Psoas muscle (tissue), 8 donors: ENCODE data around the gene GABBR1. TPM values are rescaled to one million over a fixed set of nuclear protein-coding genes. Genes with fewer than 3 reads are reported as not detected.
"Not testable (repeated sequence)": the region's sequence is repeated elsewhere in the genome, so short reads cannot be mapped to it uniquely, and the experiment has no call there.

Source experiments
- ATAC-seq, 4 donors: fragments of 200-7000 bp; cut with Tn5 transposase; one replicate each; pipeline ENCODE4 v1.9.1; 2020; ENCODE audit warnings: moderate library complexity in 3 of 4, mild to moderate bottlenecking in 2 of 4
- DNase-seq, 2 donors: peaks; one replicate each; pipeline ENCODE4 v3.0.0-alpha.2; 2020
- H3K27ac ChIP-seq: fragments of 200-600 bp; one replicate; pipeline ENCODE4 v1.8.0; 2022
- H3K27me3 ChIP-seq, 3 donors: fragments of 200-600 bp in 1 of 3; one replicate each; pipeline versions ENCODE4 v1.6.1 to v1.8.0; 2013 to 2022; ENCODE audit warnings: low read length in 2 of 3, mild to moderate bottlenecking in 2 of 3, moderate library complexity in 1 of 3; ENCODE audit not compliant: insufficient read depth in 3 of 3
- H3K36me3 ChIP-seq, 2 donors: fragments of 200-600 bp in 1 of 2; one replicate each; pipeline versions ENCODE4 v1.6.1 to v1.8.0; 2013 to 2022; ENCODE audit warnings: low read depth in 1 of 2, mild to moderate bottlenecking in 1 of 2, moderate library complexity in 1 of 2; ENCODE audit not compliant: insufficient read depth in 1 of 2
- H3K4me1 ChIP-seq: fragments of 200-600 bp; one replicate; pipeline ENCODE4 v1.8.0; 2022
- H3K4me3 ChIP-seq: fragments of 200-600 bp; one replicate; pipeline ENCODE4 v1.8.0; 2022; ENCODE audit warnings: mild to moderate bottlenecking
- H3K9me3 ChIP-seq: fragments of 200-600 bp; one replicate; pipeline ENCODE4 v1.8.0; 2022
- WGBS, 3 donors: extraction: QIAGEN DNeasy Blood & Tissue Kit; methylation state at CpG; one replicate each; pipeline versions ENCODE4 v1.1.6 to v1.1.7; 2013; 5-methylcytosine and 5-hydroxymethylcytosine counted together
- intact Hi-C, 2 donors: fragments of 100-400 bp; cut with DNase I; formaldehyde crosslinking; loops; one replicate each; pipeline versions ENCODE4 v1.11.0 to v1.14.2; 2022
- polyA plus RNA-seq, 3 donors: library from polyadenylated mRNA; stranded (reverse); fragments of 200-250 nt; gene quantifications; one replicate each; pipeline ENCODE4 v1.2.3, GENCODE V29; 2013
- total RNA-seq, 4 donors: library from RNA; stranded (reverse); fragmentation: NEBNext Ultra II Directional in 2 of 4; extraction: Animal tissue kit (Norgen Biotek cat#: 25700) in 2 of 4; gene quantifications; one replicate each; pipeline versions ENCODE4 v1.2.1 to v1.2.4, GENCODE V29; 2021 to 2023
- TF ChIP-seq, protein P1 (sequence below): fragments of 200-600 bp; IDR thresholded peaks from one replicate; pipeline ENCODE4 v1.8.0; 2022; ENCODE audit warnings: antibody characterized with exemption
- donor health status: healthy with polysubstance abuse.
- donor health status: DM: no; HTN: no; CAD: no; lungs with moderate emphysema.
- donor health status: Bipolar disorder and iron deficiency.
- donor health status: healthy.
- donor health status: DM: yes; HTN: yes; CAD: no.
- donor health status: DM: no; HTN: no; CAD: no.
- donor health status: DM: no; HTN: no; CAD: no.
- donor health status: DM: yes; HTN: yes; CAD: no.

Gene GABBR1
- total and polyA plus RNA-seq, 7 donors = 2.5 to 10.2 (median 4.6) TPM

DNA sequence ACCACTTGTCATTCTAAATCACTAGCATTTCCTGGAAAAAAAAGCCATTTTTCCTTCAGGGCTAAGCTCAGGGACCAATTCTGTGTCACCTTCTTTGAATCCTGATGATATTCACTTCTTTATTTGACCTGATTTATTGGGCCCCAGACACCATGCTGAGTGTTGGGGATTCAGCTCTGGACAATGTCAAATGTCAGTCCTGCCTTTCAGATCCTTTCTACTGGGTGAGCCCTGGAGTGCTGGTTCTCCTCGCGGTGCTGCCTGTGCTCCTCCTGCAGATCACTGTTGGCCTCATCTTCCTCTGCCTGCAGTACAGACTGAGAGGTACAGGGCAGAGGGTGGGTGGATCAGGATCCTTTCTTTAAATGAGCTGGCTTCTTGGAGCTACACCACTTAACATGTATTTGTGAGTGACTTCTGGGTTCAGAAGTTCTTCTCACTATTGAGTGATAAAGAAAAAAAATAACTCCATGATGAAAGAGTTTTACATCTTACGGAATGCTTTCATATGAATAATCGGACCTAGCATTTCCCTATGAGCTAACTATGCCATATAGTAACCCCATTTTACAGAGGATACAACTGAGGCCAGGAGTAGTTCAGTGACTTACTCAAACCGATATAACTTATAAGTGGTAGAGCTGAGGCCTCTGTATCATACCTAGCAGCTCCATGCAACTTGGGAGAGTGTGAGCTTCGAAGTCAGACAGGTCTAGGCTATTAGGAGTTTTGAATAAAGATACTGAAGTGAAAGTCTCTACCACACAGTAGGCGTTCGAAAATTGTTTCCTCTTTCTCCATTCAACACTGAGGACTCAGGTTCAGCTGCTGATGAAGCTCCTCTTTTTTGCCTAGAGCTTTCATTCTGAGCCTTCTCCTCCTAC, 33.2 kb upstream of the GABBR1 start:
- no peak overlapping the region for H3K27ac ChIP-seq
- DNase-seq = no peak

DNA sequence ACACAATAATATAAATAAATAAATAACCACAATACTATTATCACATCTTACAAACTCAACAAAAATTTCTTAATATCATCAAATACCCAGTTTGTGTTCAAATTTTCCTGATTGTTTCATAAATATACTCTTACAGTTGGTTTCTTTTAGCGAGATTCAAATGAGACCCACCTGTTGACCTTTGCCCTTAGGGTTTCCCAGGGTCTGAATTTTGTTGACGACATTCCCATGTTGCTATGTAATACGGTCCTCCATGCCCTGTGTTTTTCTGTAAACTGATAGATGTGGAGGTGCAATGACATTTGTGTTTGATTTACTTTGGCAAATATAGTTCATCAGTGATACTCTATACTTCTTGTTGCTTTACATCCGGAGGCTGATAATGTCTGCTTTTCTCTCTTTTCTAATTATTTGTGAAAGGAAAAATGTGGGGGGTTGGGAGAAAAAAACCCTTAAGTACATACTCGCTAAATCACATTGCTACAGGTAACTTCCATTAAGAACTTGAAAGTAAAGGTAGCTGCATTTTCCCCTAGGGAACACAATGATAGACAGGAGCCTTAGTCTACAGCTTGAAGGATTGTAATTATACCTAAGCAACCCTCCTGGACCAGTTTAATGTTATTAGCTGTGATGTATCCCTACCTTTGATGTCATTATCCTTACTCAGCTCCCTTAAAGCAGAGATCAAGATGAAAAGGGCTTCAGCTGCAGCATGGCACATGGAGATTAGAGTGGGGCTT, 30.5 kb upstream of the GABBR1 start:
- WGBS, 3 donors = 31 to 45% (median 41%) methylated on average over 5 of the region's 5 CpGs
- DNase-seq = no peak
- no peak overlapping the region for H3K27ac ChIP-seq
- intact Hi-C loops = no loop called here
- no peaks in the 10 kb centered on the region for H3K36me3 ChIP-seq
- TF ChIP-seq, protein P1, sequence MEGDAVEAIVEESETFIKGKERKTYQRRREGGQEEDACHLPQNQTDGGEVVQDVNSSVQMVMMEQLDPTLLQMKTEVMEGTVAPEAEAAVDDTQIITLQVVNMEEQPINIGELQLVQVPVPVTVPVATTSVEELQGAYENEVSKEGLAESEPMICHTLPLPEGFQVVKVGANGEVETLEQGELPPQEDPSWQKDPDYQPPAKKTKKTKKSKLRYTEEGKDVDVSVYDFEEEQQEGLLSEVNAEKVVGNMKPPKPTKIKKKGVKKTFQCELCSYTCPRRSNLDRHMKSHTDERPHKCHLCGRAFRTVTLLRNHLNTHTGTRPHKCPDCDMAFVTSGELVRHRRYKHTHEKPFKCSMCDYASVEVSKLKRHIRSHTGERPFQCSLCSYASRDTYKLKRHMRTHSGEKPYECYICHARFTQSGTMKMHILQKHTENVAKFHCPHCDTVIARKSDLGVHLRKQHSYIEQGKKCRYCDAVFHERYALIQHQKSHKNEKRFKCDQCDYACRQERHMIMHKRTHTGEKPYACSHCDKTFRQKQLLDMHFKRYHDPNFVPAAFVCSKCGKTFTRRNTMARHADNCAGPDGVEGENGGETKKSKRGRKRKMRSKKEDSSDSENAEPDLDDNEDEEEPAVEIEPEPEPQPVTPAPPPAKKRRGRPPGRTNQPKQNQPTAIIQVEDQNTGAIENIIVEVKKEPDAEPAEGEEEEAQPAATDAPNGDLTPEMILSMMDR = no peak
- no peak overlapping the region for H3K4me3 ChIP-seq
- no peaks in the 10 kb centered on the region for H3K4me1 ChIP-seq
- H3K9me3 ChIP-seq = no peaks in the 10 kb centered on the region
- ATAC-seq = no peak
- peaks cover 0 to 44% (median 4%) of the 10 kb centered on the region in 3 donors for H3K27me3 ChIP-seq

More for the DNA sequence above, 33.2 kb upstream of the GABBR1 start:
- Histone ChIP-seq H3K4me3 (no peak overlapping the region), H3K27me3 (peaks cover 0 to 47% (median 4%) of the 10 kb centered on the region in 3 donors), H3K36me3 (no peaks in the 10 kb centered on the region), H3K9me3 (no peaks in the 10 kb centered on the region), H3K4me1 (no peaks in the 10 kb centered on the region)
- ATAC-seq = no peak
- TF ChIP-seq, protein P1 = no peak
- intact Hi-C loops = no loop called here
- WGBS, 3 donors = 64 to 69% (median 66%) methylated on average over 8 of the region's 8 CpGs

DNA sequence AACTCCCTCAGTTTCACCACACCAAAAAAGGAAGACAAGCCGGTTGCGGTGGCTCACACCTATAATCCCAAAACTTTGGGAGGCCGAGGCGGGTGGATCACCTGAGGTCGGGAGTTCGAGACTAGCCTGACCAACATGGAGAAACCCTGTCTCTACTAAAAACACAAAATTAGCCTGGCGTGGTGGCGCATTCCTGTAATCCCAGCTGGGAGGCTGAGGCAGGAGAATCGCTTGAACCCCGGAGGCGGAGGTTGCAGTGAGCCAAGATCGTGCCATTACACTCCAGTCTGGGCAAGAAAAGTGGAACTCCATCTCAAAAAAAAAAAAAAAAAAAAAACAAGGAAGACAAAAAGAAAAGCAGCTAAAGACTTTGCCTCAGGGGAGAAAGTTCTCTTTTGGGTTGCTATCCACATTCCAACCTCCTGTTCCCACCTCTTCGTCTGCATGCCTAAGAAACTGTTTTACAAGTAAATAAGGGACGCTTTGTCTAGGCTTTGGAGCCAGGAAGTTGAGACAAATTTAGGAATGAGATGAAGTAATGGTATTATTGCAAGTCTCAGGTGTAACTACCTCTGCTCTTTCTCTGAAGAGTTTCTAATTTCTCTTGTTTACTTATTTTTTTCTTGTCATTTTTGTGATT, 28.6 kb upstream of the GABBR1 start:
- WGBS, 3 donors = 37 to 41% (median 39%) methylated on average over 14 of the region's 14 CpGs
- H3K9me3 ChIP-seq, H3K4me1 ChIP-seq, H3K4me3 ChIP-seq, intact Hi-C loops, H3K27ac ChIP-seq, H3K36me3 ChIP-seq, ATAC-seq, DNase-seq: not testable (repeated sequence)
- peaks cover 0 to 43% (median 0%) of the 10 kb centered on the region in 3 donors for H3K27me3 ChIP-seq

DNA sequence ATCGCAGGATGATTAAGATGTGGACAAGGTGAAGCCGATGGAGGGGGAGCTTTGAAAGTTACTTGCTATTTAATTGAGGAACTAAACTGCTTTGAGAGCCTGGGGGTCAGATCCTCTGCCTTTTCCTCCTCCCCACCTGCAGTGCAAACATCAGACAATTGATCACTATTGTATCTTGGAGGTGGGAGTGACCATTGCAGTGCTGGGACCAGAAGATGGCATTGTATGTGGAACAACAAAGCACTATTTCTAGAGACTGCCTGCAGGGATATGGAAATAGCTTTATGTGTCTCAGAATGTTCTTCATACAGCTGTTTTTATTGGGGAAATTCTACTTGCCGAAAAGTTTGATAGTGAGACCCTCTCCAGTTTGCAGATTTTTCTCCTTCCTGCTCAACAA, 28.1 kb upstream of the GABBR1 start:
- Histone ChIP-seq H3K4me3 (no peak overlapping the region), H3K27me3 (peaks cover 0 to 43% (median 0%) of the 10 kb centered on the region in 3 donors), H3K9me3 (no peaks in the 10 kb centered on the region), H3K4me1 (no peaks in the 10 kb centered on the region), H3K27ac (no peak overlapping the region), H3K36me3 (no peaks in the 10 kb centered on the region)
- 68 to 85% (median 85%) methylated on average over 3 of the region's 3 CpGs for WGBS, 3 donors
- DNase-seq (no peak), ATAC-seq (no peak)
- intact Hi-C loops = no loop called here
- TF ChIP-seq, protein P1 = no peak

DNA sequence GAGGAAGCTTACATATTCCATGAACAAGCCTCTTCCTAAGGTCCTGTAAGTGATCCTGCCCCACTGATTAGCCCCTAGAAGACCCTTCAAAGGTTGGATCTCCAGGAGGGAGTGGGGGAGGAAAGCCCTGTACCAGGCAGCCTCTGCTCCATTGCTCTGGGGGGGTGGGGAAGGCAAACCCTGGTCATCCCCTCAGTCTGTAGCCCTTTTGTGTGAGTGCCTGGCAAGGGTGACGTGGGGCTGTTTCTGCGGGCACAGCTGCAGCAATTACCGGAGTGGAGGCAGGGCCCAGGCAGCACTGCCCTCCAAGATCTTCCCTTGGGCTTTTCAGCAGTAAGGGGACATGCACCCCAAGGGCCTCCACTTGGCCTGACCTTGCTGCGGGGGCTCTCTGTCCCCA, 23.8 kb upstream of the GABBR1 start, which contains the start of gene MOG:
MOG (plus strand) TSS at position 295 of the 400 bp plus-strand sequence. CDS start 118 bp downstream, outside the sequence.
- intact Hi-C loops = no loop called here
- Histone ChIP-seq H3K4me3 (no peak within 1 kb of the TSS), H3K27me3 (peaks cover 0 to 20% (median 0%) of the 10 kb centered on the region in 3 donors), H3K4me1 (no peaks in the 10 kb centered on the region), H3K9me3 (no peaks in the 10 kb centered on the region), H3K27ac (no peak within 1 kb of the TSS), H3K36me3 (no peaks in the 10 kb centered on the region)
- ATAC-seq = no peak
- no peak for DNase-seq
- TF ChIP-seq, protein P1 = no peak
- WGBS, 3 donors = 45 to 62% (median 58%) methylated on average over 4 of the region's 4 CpGs
